Measurements from ENCODE around the gene OR2V2. TPM values are rescaled to one million over a fixed set of nuclear protein-coding genes. Genes with fewer than 3 reads are reported as not detected.

The OR2V2 gene
- total and polyA plus RNA-seq, 4 donors = not detected

GRCh38 chr5:181207960-181208253 lies 60.5 kb downstream of the OR2V2 start:
- 36 to 41% methylated on average over 3 of the region's 3 CpGs for WGBS, 2 donors
- H3K36me3 ChIP-seq (ENCODE audit: control insufficient read depth in 4 of 4, insufficient read depth in 4 of 4, low read length in 4 of 4) = no peaks in the 10 kb centered on the region
- ATAC-seq (ENCODE audit: insufficient read depth, low FRiP score) (no peak), DNase-seq (no peak)
- peaks cover 0 to 26% (median 12%) of the 10 kb centered on the region in 3 donors for H3K27me3 ChIP-seq (ENCODE audit: control insufficient read depth in 3 of 3, insufficient read depth in 3 of 3, low read length in 2 of 3)
- no peaks in the 10 kb centered on the region for H3K9me3 ChIP-seq (ENCODE audit: control insufficient read depth in 4 of 4, insufficient read depth in 3 of 4, low read length in 3 of 4)
- no peak for TF ChIP-seq CTCF (IDR thresholded peaks at IDR 0.05; ENCODE audit: control extremely low read depth, extremely low read depth)
- peaks cover 0 to 22% (median 4%) of the 10 kb centered on the region in 5 donors for H3K4me1 ChIP-seq (ENCODE audit: control insufficient read depth in 5 of 5, insufficient read depth in 5 of 5, low read length in 5 of 5)
- H3K4me3 ChIP-seq = no peak overlapping the region
- no peak overlapping the region for H3K27ac ChIP-seq (ENCODE audit: low read depth in 1 of 2, low read length in 1 of 2)
- no peak overlapping the region for H3K9ac ChIP-seq (ENCODE audit: insufficient read depth in 1 of 2, low read length in 2 of 2)

Other genes with a start within 250 kb of the OR2V2 start
- 1 to 10 TPM; 1.5 to 2.6 TPM for gene BTNL8, start 248.4 kb upstream of the OR2V2 start, total RNA-seq
- gene BTNL8, start 248.4 kb upstream of the OR2V2 start, polyA plus RNA-seq = 1 to 10 TPM in 1 of 2 donors, under 1 TPM in 1; 0.81 to 7.2 TPM
- gene BTNL3, start 158.7 kb upstream of the OR2V2 start, total RNA-seq = under 1 TPM in 1 of 2 donors, not detected in 1; 0.71 TPM
- 1 to 10 TPM in 1 of 2 donors, under 1 TPM in 1; 0.47 to 1.8 TPM for gene BTNL3, start 158.7 kb upstream of the OR2V2 start, polyA plus RNA-seq
- 10 to 100 TPM; 23.5 to 73.1 TPM for gene BTNL9, start 107.3 kb upstream of the OR2V2 start, total RNA-seq
- gene BTNL9, start 107.3 kb upstream of the OR2V2 start, polyA plus RNA-seq = 10 to 100 TPM; 54.5 to 70.1 TPM
- gene OR2V1, start 16.4 kb upstream of the OR2V2 start, total RNA-seq = not detected
- gene OR2V1, start 16.4 kb upstream of the OR2V2 start, polyA plus RNA-seq = not detected
- gene TRIM7, start 57.6 kb downstream of the OR2V2 start, total RNA-seq = 1 to 10 TPM in 1 of 2 donors, under 1 TPM in 1; 0.46 to 3.8 TPM
- gene TRIM7, start 57.6 kb downstream of the OR2V2 start, polyA plus RNA-seq = 1 to 10 TPM; 1.2 to 3.6 TPM
- gene TRIM41, start 75.7 kb downstream of the OR2V2 start, total RNA-seq = 10 to 100 TPM; 13.1 to 38.6 TPM
- 10 to 100 TPM; 20.3 to 24.1 TPM for gene TRIM41, start 75.7 kb downstream of the OR2V2 start, polyA plus RNA-seq
- gene RACK1, start 96.3 kb downstream of the OR2V2 start, total RNA-seq = 1,000 to 10,000 TPM; 1,254 to 2,994 TPM
- 1,000 to 10,000 TPM; 1,850 to 2,028 TPM for gene RACK1, start 96.3 kb downstream of the OR2V2 start, polyA plus RNA-seq
- 10 to 100 TPM; 16.1 to 19.3 TPM for gene TRIM52, start 113.6 kb downstream of the OR2V2 start, total RNA-seq
- gene TRIM52, start 113.6 kb downstream of the OR2V2 start, polyA plus RNA-seq = 10 to 100 TPM in 1 of 2 donors, 1 to 10 TPM in 1; 6.5 to 11.6 TPM
- not detected for gene OR4F3, start 219.7 kb downstream of the OR2V2 start, total RNA-seq
- not detected for gene OR4F3, start 219.7 kb downstream of the OR2V2 start, polyA plus RNA-seq

All from lung (tissue), 12 donors.